22Rv1 (cell line): ENCODE data around the gene ZBTB9.

ENCODE experiments used
- ZFX ChIP-seq: fragments of 450-650 bp; IDR thresholded peaks from 2 replicates; pipeline ENCODE4 v1.6.1; 2017; ENCODE audit warnings: antibody characterized with exemption, borderline replicate concordance
- TF ChIP-seq, protein P1 (sequence below): fragments of 450-650 bp; IDR thresholded peaks from 2 replicates; pipeline ENCODE4 v1.5.1; 2017; ENCODE audit warnings: mild to moderate bottlenecking

DNA sequence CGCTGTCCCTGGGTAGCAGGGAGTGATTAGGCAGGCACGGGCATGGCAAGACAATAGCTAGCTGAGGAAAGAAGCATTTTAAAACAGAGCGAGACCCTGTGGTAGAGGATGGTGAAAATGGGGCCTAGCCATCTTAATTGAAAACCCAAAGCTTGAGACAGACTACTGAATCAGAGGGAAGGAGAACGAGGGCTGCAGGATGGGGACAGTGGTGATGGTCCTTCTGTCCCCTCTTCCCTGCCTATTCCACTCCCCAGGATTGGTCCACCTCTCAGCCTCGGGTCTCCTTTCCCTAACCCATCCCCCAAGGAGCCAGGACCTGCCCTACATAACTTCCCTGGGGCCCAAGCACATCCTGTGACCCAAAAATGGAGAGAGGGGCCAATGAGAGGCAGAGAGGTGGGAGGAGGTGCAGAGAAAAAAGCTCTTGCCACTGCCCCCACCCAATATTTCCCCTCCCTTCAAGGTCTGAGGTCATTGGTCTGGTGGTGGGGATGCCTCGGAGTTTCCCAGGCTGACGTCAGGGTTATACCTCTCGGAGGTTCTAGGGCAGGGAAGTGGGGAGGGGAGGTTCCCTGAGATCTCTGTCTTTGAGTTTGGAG is 35.6 kb upstream of the ZBTB9 start:
- TF ChIP-seq ZFX = no peak
- TF ChIP-seq, protein P1, sequence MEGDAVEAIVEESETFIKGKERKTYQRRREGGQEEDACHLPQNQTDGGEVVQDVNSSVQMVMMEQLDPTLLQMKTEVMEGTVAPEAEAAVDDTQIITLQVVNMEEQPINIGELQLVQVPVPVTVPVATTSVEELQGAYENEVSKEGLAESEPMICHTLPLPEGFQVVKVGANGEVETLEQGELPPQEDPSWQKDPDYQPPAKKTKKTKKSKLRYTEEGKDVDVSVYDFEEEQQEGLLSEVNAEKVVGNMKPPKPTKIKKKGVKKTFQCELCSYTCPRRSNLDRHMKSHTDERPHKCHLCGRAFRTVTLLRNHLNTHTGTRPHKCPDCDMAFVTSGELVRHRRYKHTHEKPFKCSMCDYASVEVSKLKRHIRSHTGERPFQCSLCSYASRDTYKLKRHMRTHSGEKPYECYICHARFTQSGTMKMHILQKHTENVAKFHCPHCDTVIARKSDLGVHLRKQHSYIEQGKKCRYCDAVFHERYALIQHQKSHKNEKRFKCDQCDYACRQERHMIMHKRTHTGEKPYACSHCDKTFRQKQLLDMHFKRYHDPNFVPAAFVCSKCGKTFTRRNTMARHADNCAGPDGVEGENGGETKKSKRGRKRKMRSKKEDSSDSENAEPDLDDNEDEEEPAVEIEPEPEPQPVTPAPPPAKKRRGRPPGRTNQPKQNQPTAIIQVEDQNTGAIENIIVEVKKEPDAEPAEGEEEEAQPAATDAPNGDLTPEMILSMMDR = no peak
